ENCODE data around the gene SYT9.

DNA sequence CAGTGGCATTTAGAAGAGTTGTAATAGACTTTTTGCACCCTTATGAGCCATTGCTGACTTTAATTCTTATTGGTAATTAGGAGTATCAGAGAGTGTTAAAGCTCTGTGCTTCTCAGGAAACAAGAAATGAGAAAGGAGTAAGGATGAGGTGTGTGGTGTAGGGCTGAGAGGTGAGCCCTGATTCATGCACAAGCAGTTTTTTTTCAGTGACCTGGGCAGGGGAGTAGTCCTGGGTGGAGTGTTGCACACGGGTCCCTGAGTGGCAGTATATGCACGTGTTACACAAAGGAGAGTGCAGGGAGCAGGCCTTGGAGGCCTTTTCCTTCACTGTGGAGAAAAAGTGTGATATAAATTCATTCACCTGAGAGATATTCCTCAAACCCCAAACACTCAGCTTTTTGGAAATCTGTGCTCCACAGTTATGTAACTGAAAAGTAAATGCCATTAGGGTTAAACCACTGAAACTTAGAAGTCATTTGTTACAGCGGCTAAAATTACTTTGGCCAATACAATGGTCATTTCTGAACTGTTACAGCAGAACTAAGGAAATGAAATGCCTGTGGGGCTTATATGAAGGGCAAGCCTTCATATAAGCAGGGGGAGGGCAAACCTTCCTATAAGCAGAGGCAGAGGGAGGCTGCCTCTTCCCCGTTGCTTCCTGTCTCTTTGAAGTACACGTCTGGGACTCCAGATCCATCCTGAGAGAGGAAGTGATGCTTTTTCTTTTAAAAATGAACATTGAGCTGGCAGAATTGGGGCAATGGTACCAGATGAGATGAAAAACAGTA is 171.0 kb downstream of the SYT9 start:
- TF ChIP-seq, protein P1, sequence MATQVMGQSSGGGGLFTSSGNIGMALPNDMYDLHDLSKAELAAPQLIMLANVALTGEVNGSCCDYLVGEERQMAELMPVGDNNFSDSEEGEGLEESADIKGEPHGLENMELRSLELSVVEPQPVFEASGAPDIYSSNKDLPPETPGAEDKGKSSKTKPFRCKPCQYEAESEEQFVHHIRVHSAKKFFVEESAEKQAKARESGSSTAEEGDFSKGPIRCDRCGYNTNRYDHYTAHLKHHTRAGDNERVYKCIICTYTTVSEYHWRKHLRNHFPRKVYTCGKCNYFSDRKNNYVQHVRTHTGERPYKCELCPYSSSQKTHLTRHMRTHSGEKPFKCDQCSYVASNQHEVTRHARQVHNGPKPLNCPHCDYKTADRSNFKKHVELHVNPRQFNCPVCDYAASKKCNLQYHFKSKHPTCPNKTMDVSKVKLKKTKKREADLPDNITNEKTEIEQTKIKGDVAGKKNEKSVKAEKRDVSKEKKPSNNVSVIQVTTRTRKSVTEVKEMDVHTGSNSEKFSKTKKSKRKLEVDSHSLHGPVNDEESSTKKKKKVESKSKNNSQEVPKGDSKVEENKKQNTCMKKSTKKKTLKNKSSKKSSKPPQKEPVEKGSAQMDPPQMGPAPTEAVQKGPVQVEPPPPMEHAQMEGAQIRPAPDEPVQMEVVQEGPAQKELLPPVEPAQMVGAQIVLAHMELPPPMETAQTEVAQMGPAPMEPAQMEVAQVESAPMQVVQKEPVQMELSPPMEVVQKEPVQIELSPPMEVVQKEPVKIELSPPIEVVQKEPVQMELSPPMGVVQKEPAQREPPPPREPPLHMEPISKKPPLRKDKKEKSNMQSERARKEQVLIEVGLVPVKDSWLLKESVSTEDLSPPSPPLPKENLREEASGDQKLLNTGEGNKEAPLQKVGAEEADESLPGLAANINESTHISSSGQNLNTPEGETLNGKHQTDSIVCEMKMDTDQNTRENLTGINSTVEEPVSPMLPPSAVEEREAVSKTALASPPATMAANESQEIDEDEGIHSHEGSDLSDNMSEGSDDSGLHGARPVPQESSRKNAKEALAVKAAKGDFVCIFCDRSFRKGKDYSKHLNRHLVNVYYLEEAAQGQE (IDR thresholded peaks at IDR 0.05; ENCODE audit: low read depth) = no peak
- no peak for TF ChIP-seq TAF1 (IDR thresholded peaks at IDR 0.05; ENCODE audit: low read depth)
- TF ChIP-seq FOXM1 (IDR thresholded peaks at IDR 0.05; ENCODE audit: borderline replicate concordance, low read depth) = no peak
- no peak for TF ChIP-seq ZBTB7A (IDR thresholded peaks at IDR 0.05; ENCODE audit: low read depth)
- TF ChIP-seq EP300 (IDR thresholded peaks at IDR 0.05; ENCODE audit: borderline replicate concordance) = no peak
- TF ChIP-seq, protein P2, sequence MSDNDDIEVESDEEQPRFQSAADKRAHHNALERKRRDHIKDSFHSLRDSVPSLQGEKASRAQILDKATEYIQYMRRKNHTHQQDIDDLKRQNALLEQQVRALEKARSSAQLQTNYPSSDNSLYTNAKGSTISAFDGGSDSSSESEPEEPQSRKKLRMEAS (IDR thresholded peaks at IDR 0.05) = no peak
- no peak for TF ChIP-seq TEAD4 (IDR thresholded peaks at IDR 0.05)
- TF ChIP-seq RAD21 (IDR thresholded peaks at IDR 0.05; ENCODE audit: low read depth) = no peak
- TF ChIP-seq CEBPB (IDR thresholded peaks at IDR 0.05) = no peak
